Mucosa of descending colon (tissue), 3 donors: ENCODE measurements around the gene TBC1D2. TPM values are rescaled to one million over a fixed set of nuclear protein-coding genes. Genes with fewer than 3 reads are reported as not detected.

Source experiments
- ATAC-seq: fragments of 200-7000 bp; cut with Tn5 transposase; one replicate; pipeline ENCODE4 v1.9.1; 2020; ENCODE audit warnings: mild to moderate bottlenecking, moderate library complexity
- DNase-seq, 3 donors: peaks; one replicate each; pipeline ENCODE4 v3.0.0-alpha.2; 2020
- H3K36me3 ChIP-seq: fragments of 200-600 bp; one replicate; pipeline ENCODE4 v1.8.0; 2021; ENCODE audit warnings: low read depth, mild to moderate bottlenecking
- H3K4me1 ChIP-seq: fragments of 200-600 bp; one replicate; pipeline ENCODE4 v1.8.0; 2021; ENCODE audit warnings: low read depth, mild to moderate bottlenecking
- H3K4me3 ChIP-seq: fragments of 200-600 bp; one replicate; pipeline ENCODE4 v1.8.0; 2021; ENCODE audit warnings: mild to moderate bottlenecking
- H3K9me3 ChIP-seq: fragments of 200-600 bp; one replicate; pipeline ENCODE4 v1.8.0; 2021; ENCODE audit warnings: mild to moderate bottlenecking
- CTCF ChIP-seq: fragments of 200-600 bp; IDR thresholded peaks from one replicate; pipeline ENCODE4 v1.8.0; 2022; ENCODE audit warnings: antibody characterized with exemption, mild to moderate bottlenecking
- intact Hi-C, 2 donors: fragments of 100-400 bp; cut with DNase I in 1 of 2; cut with micrococcal nuclease in 1 of 2; formaldehyde crosslinking; loops; one replicate each; pipeline versions ENCODE4 v1.11.0 to v1.11.1; 2022; cut with DNase I, micrococcal nuclease
- total RNA-seq, 3 donors: library from RNA; stranded (reverse); fragmentation: NEBNext Ultra II Directional in 2 of 3; extraction: Animal tissue kit (Norgen Biotek cat#: 25700) in 2 of 3; gene quantifications; one replicate each; pipeline versions ENCODE4 v1.2.1 to v1.2.4, GENCODE V29; 2021 to 2023
- donor health status: DM: no; HTN: no; CAD: no; lungs with moderate emphysema.
- donor health status: DM: no; HTN: no; CAD: no.
- donor health status: DM: no; HTN: yes; CAD: no.

TBC1D2 gene
- total RNA-seq, 3 donors from 2014 or later = 19.5 to 33.5 (median 26.9) TPM

GRCh38 chr9:98226516-98226915 lies 28.9 kb downstream of the TBC1D2 start:
- no peaks in the 10 kb centered on the region for H3K9me3 ChIP-seq
- no peaks in the 10 kb centered on the region for H3K36me3 ChIP-seq
- DNase-seq (no peak), ATAC-seq (peak; percentile 24)
- no peak for TF ChIP-seq CTCF
- H3K4me3 ChIP-seq = no peak overlapping the region
- H3K4me1 ChIP-seq = peaks cover 31% of the 10 kb centered on the region
- intact Hi-C loops = no loop called here

- no peak for TF ChIP-seq CTCF
- ATAC-seq (peak; percentile 76), DNase-seq (peak in 2 of 3 donors; percentile 61 to 78)
- Histone ChIP-seq H3K4me3 (no peak overlapping the region), H3K36me3 (peaks cover 3% of the 10 kb centered on the region), H3K4me1 (peaks cover 16% of the 10 kb centered on the region), H3K9me3 (no peaks in the 10 kb centered on the region)
- intact Hi-C loops = no loop called here
These were observed 30.4 kb downstream of the TBC1D2 start for GRCh38 chr9:98225015-98225442.

- ATAC-seq (no peak), DNase-seq (no peak)
- intact Hi-C loops = no loop called here
- no peak overlapping the region for H3K4me3 ChIP-seq
- no peak for TF ChIP-seq CTCF
- H3K36me3 ChIP-seq = peaks cover 3% of the 10 kb centered on the region
- H3K9me3 ChIP-seq = no peaks in the 10 kb centered on the region
- H3K4me1 ChIP-seq = peaks cover 14% of the 10 kb centered on the region
These were observed 32.4 kb downstream of the TBC1D2 start for GRCh38 chr9:98222885-98223691.

GRCh38 chr9:98220911-98221310 lies 34.5 kb downstream of the TBC1D2 start:
- H3K36me3 ChIP-seq = peaks cover 3% of the 10 kb centered on the region
- ATAC-seq = no peak
- no peak for DNase-seq
- intact Hi-C loops = no loop called here
- H3K4me1 ChIP-seq = peaks cover 3% of the 10 kb centered on the region
- no peak for TF ChIP-seq CTCF
- H3K4me3 ChIP-seq = no peak overlapping the region
- H3K9me3 ChIP-seq = no peaks in the 10 kb centered on the region

- H3K36me3 ChIP-seq = peaks cover 3% of the 10 kb centered on the region
These were observed 35.6 kb downstream of the TBC1D2 start for GRCh38 chr9:98219794-98220370.

More at GRCh38 chr9:98219794-98220370, 35.6 kb downstream of the TBC1D2 start:
- no peak for ATAC-seq
- TF ChIP-seq CTCF = no peak
- Histone ChIP-seq H3K9me3 (no peaks in the 10 kb centered on the region), H3K4me1 (peaks cover 2% of the 10 kb centered on the region), H3K4me3 (no peak overlapping the region)
- intact Hi-C loops = no loop called here
- DNase-seq = no peak
